GM12891 (cell line): ENCODE data around the gene DNMT3B.

ENCODE experiments used
- DNase-seq: peaks from one replicate; pipeline ENCODE4 v3.0.0; 2011; ENCODE audit warnings: low spot score; ENCODE audit not compliant: insufficient read length
- FAIRE-seq: peaks from 2 replicates; lab custom pipeline; 2011; peaks lifted over from hg19 to GRCh38; lab: Jason Lieb, UNC
- PAX5 ChIP-seq: IDR thresholded peaks from 2 replicates; pipeline ENCODE4 v1.6.1; 2011; ENCODE audit warnings: low read length, moderate library complexity, mild to moderate bottlenecking; ENCODE audit not compliant: insufficient read depth, severe bottlenecking
- POLR2A ChIP-seq: IDR thresholded peaks from 2 replicates; pipeline ENCODE4 v1.6.1; 2011; ENCODE audit warnings: low read depth, low read length, control low read depth
- POLR2AphosphoS5 ChIP-seq: IDR thresholded peaks from 2 replicates; pipeline ENCODE4 v1.6.1; 2011; ENCODE audit warnings: low read depth, low read length, control low read depth
- POU2F2 ChIP-seq: IDR thresholded peaks from 2 replicates; pipeline ENCODE4 v1.6.1; 2011; ENCODE audit warnings: low read depth, mild to moderate bottlenecking, control low read depth, low read length, moderate library complexity
- SPI1 ChIP-seq: IDR thresholded peaks from 2 replicates; pipeline ENCODE4 v1.6.1; 2011; ENCODE audit warnings: low read depth, low read length, control low read depth
- TAF1 ChIP-seq: IDR thresholded peaks from 2 replicates; pipeline ENCODE4 v1.6.1; 2011; ENCODE audit warnings: low read depth, low read length, control low read depth

Gene DNMT3B

DNA sequence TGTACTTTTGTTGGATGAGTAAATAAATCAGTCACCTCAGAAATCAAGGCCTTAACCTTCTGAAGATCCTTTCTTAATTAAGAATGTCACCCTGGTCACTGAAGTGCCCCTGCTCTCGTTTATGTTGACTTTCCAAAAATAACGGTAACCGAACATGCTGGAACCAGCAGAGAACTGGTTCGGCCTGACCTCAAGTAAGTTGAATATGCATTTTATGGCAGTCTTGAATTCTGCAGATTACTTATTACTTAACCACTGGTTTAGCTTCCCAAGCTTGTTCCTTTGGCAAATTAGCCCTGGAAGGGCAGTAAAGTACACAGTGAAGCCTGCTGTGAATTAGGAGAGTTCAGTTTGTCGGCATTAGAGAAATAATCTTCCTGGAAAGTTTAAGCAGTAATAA, 69.8 kb downstream of the DNMT3B start:
- FAIRE-seq (no peak), DNase-seq (no peak)
- TF ChIP-seq POLR2AphosphoS5, result no peak

DNA sequence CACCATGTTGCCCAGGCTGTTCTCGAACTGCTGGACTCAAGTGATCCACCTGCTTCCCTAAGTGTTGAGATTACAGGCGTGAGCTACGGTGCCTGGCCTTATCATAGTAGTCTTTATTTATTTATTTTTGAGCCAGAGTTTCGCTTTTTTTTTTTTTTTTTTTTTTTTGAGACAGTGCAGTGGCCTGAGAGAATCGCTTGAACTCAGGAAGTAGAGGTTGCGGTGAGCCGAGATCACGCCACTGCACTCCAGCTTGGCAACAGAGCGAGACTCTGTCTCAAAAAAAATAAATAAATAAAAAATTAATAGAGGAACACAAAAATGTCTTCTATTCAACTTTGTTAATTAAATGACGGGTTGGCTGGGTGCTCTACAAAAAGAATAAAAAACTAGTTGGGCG, 70.5 kb downstream of the DNMT3B start:
- TF ChIP-seq SPI1 (no peak), PAX5 (no peak)
- FAIRE-seq (no peak), DNase-seq (no peak)

DNA sequence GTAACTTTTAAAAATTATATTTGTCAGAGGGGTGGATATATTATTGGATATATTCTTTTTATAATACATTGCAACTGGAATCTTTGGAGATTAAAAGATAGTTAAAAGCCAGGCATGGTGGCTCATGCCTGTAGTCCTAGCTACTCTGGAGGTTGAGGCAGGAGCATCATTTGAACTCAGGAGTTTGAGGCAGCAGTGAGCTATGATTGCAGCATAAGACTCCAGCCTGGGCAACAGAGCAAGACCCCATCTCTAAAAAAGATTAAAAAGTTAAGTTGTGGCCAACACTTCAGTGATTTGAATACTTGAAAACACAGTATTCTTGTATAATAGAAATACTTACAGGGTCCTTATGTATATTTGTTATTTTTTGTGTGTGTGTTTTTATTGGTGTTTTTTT, 72.8 kb downstream of the DNMT3B start:
- TF ChIP-seq SPI1 (no peak), POLR2AphosphoS5 (no peak), POU2F2 (no peak), TAF1 (no peak), PAX5 (no peak), POLR2A (no peak)
- no peak for FAIRE-seq
- DNase-seq, result no peak

DNA sequence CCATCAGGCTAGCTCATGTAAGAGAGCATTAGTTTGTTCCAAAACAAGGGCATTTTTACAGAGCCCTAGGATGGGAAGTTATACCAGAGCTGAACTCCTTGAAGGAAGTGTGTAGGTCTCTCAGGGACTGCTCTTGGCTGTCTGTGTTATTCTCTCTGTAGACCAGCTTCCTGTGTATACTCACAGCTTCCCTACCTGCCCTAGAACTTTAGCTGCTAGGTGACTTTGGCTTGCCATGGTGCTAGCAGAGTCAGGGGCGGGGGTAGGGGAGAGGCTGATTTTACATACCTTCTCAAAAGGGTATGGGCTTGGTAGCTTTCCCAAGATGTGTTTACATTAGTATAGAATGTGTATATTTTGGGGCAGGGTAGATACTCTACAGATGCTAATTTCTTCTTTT, 75.0 kb downstream of the DNMT3B start:
- TF ChIP-seq POLR2AphosphoS5 (no peak), POLR2A (no peak), PAX5 (no peak), SPI1 (no peak), TAF1 (no peak), POU2F2 (no peak)
- FAIRE-seq (no peak), DNase-seq (no peak)

DNA sequence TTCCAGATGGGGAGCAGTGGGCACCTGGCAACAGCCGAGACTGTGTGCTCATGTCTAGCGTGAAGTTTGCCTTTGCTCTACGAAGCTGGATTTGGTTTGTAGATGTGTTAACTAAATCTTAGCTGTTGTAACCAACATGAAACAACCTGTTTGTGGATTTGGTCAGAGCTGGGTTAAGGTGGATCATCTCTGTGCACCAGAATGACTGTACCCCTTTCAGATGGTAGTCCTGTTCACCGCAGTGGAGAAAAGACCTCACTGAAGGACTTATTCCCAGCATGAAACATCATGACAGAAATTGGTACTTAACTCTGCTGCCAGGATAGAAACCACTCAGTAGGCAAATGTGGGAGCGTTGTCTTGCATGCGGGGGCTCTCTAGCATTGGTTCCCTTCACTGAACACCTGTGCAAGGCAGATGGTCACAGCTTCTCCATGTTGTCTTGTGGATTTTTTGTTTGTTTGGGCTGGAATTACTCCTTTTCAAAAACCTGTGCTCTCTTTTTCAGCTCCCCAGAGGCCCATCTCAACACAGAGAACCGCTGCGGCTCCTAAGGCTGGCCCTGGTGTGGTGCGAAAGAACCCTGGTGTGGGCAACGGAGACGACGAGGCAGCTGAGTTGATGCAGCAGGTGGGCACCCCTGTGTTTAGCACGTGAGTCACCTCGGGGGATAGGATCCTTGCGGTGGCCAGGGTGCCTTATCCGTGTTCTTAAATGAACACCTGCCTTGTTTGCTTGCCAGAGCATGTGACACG, 77.2 kb downstream of the DNMT3B start:
- TF ChIP-seq POU2F2 (no peak), SPI1 (no peak), TAF1 (no peak), PAX5 (no peak), POLR2A (no peak), POLR2AphosphoS5 (no peak)
- FAIRE-seq, result no peak
- no peak for DNase-seq

DNA sequence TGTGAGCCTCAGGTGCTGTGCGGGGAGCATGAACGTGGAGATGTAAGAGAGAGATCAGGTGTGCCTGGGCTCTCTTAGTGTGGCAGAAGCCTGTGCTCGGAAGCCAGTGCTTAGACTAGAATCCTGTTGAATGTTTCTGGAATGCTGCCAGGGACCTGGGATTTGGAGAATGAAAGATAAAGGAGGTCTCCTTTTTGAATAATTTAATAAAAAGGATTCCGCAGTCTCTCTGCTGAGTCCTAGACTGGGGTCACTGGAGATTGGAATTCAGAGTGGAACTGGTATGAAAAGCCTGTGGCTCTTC, 77.7 kb downstream of the DNMT3B start:
- DNase-seq (no peak), FAIRE-seq (no peak)
- TF ChIP-seq TAF1 (no peak), SPI1 (no peak), POU2F2 (no peak), POLR2A (no peak)

DNA sequence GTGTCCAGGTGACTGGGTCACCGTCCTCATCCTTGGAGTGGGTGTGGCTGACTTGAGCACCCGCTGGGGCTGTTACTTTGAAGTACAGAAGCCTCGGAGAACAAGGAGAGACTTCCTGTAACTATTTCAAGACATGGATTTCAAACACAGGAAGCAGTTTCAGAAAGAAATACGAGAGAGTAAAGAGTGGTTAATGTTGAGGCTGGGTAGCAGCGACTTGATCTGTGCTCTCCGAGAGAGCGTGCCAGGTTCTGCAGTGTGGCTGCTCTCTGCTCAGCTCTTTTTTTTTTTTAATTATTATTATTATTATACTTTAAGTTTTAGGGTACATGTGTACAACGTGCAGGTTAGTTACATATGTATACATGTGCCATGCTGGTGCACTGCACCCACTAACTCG, 79.0 kb downstream of the DNMT3B start:
- DNase-seq (no peak), FAIRE-seq (no peak)
- TF ChIP-seq PAX5 (no peak), POLR2AphosphoS5 (no peak), TAF1 (no peak), POLR2A (no peak), POU2F2 (no peak), SPI1 (no peak)

DNA sequence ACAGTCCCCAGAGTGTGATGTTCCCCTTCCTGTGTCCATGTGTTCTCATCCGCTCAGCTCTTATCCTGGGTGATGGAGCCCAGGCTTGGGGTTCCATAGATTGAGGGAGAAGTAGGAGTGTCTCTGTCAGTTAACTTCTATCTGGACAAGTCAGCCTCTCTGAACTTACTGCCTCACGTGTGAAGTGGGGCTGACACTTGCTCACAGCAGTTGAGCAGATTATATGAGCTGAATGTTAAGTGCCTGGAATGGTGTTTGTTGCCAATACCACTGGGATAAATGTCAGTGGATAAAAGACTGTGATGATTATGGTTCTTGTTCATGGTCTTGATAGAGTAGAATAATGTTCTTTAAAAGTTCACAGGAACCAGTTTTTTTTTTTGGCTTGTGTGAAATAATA, 79.4 kb downstream of the DNMT3B start:
- no peak for TF ChIP-seq SPI1
- no peak for TF ChIP-seq PAX5
- no peak for TF ChIP-seq POLR2AphosphoS5
- TF ChIP-seq POU2F2, result no peak
- TF ChIP-seq POLR2A, result no peak
- no peak for TF ChIP-seq TAF1
- FAIRE-seq, result no peak

DNA sequence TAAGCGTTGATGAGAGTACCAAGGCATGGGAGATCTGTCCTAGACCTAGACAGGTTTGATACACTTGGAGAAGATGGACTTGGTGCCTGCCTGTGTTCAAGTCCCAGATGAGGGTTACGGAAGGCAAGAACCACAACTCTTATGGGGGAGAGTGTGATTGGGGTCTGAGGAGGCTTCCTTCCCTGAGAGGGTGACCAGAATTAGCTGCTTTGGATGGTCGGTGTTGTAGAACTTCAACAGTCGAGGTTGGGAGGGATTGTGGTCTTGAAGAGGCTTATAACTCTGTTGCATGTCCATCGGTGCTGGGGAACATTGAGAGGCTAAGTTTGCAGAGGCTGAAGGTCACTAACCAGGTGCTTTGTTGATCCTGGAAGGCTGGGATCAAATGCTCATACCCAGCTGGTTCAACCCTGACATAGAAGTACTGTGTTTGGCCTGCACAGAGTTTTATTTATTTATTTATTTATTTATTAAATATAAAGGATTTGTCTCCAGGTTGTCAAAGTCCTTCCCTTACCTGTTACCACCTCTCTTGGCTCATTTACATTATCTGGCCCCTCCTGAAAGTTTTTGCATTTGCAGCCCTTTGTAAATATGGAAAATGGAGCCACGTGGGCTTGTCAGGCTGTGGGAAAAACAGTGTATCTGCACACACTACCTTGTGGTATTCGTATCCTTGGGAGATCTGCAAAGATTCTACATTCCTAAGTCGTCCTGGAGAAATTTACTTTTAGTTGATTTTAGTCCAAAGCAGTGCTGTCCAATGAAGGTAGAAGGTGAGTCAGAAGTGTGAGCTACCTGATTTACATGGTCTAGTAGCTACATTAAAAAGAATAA, 80.7 kb downstream of the DNMT3B start:
- FAIRE-seq (no peak), DNase-seq (no peak)
- TF ChIP-seq PAX5 (no peak), TAF1 (no peak), POU2F2 (no peak), POLR2AphosphoS5 (no peak), SPI1 (no peak), POLR2A (no peak)

More for the DNA sequence above, 79.4 kb downstream of the DNMT3B start:
- DNase-seq, result no peak

DNA sequence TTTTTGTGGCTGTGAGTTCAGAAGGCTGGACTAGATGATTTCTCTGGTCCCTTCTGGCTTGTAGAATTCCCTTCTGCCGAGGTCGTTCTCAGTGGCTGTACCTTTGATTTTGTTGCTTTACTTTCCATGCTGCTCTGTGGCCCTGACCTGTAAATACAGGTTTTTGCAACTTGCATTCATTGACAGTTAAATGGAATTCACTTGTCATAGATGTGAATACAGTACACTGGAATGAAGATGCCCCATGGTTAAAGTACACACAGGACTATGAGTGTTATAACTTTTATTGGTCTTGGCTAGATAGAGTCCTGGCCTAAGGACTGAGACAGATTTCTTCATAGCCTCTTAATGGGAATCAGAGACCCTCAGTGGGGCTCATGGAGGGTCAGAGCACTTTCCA, 83.6 kb downstream of the DNMT3B start:
- DNase-seq (no peak), FAIRE-seq (no peak)

More for the DNA sequence above, 83.6 kb downstream of the DNMT3B start:
- TF ChIP-seq POLR2A (no peak), TAF1 (no peak), SPI1 (no peak), POU2F2 (no peak), PAX5 (no peak), POLR2AphosphoS5 (no peak)
